Stimulated activated CD4-positive, alpha-beta T cell treated with anti-CD3 and anti-CD28 coated beads, Interleukin-1b, Interleukin-23, amount 100 ng/mL, for 24 hours (primary cell): ENCODE data around the gene FECH.
"Not testable (repeated sequence)": the region's sequence is repeated elsewhere in the genome, so short reads cannot be mapped to it uniquely, and the experiment has no call there.

Experiments used
- DNase-seq, 4 experiments: peaks; one replicate each; pipeline ENCODE4 v3.0.0-alpha.2; 2020; ENCODE audit warnings: low read depth in 4 of 4, low spot score in 1 of 4

Gene FECH

GRCh38 chr18:57533868-57534510, 52.5 kb downstream of the FECH start:
- DNase-seq = no peak

- DNase-seq = no peak
Observed at GRCh38 chr18:57533006-57533867, 53.3 kb downstream of the FECH start.

GRCh38 chr18:57529151-57529550, 57.4 kb downstream of the FECH start:
- no peak for DNase-seq

GRCh38 chr18:57527556-57528229, 58.8 kb downstream of the FECH start:
- DNase-seq = no peak

- no peak for DNase-seq
Observed at GRCh38 chr18:57523171-57523956, 63.1 kb downstream of the FECH start.

GRCh38 chr18:57522348-57522747, 64.2 kb downstream of the FECH start:
- not testable (repeated sequence) for DNase-seq

GRCh38 chr18:57519668-57520424, 66.7 kb downstream of the FECH start:
- no peak for DNase-seq

- no peak for DNase-seq
Observed at GRCh38 chr18:57518533-57518932, 68.0 kb downstream of the FECH start.

GRCh38 chr18:57516056-57516455, 70.4 kb downstream of the FECH start:
- DNase-seq = no peak

- no peak for DNase-seq
Observed at GRCh38 chr18:57505231-57505630, 81.3 kb downstream of the FECH start.

GRCh38 chr18:57502624-57503023, 83.9 kb downstream of the FECH start:
- no peak for DNase-seq

- DNase-seq = no peak
Observed at GRCh38 chr18:57498682-57499256, 87.7 kb downstream of the FECH start.
